Esophagus squamous epithelium (tissue), 5 donors: ENCODE results near the gene SCO1. TPM values are rescaled to one million over a fixed set of nuclear protein-coding genes. Genes with fewer than 3 reads are reported as not detected.

Source experiments
- DNase-seq: peaks from one replicate; lab custom pipeline; 2025; lab: John Stamatoyannopoulos, UW
- H3K27ac ChIP-seq, 4 donors: fragments of 200-600 bp; sonication (generic); one replicate each; pipeline ENCODE4 v1.5.1; 2016 to 2019; ENCODE audit warnings: mild to moderate bottlenecking in 1 of 4
- H3K27me3 ChIP-seq, 4 donors: fragments of 200-600 bp; sonication (generic); 1 replicate in 3 of 4; 2 replicates in 1 of 4; pipeline versions ENCODE4 v1.5.1 to v1.6.0; 2017 to 2021; ENCODE audit warnings: antibody characterized with exemption in 1 of 4
- H3K36me3 ChIP-seq, 3 donors: fragments of 200-600 bp; sonication (generic); one replicate each; pipeline ENCODE4 v1.5.1; 2016 to 2019
- H3K4me1 ChIP-seq, 3 donors: fragments of 200-600 bp; sonication (generic); one replicate each; pipeline ENCODE4 v1.5.1; 2017 to 2019
- H3K4me3 ChIP-seq, 4 donors: fragments of 200-600 bp; sonication (generic); 1 replicate in 3 of 4; 2 replicates in 1 of 4; pipeline ENCODE4 v1.5.1; 2016 to 2019; ENCODE audit warnings: mild to moderate bottlenecking in 2 of 4, moderate library complexity in 1 of 4
- H3K9me3 ChIP-seq, 3 donors: fragments of 200-600 bp; sonication (generic); one replicate each; pipeline ENCODE4 v1.5.1; 2016 to 2019
- CTCF ChIP-seq, 6 experiments: fragments of 450-650 bp in 4 of 6; fragments of 200-600 bp in 2 of 6; sonication (generic) in 2 of 6; IDR thresholded peaks; one replicate each; pipeline ENCODE4 v1.5.1; 2016 to 2019; ENCODE audit warnings: antibody characterized with exemption in 6 of 6, mild to moderate bottlenecking in 4 of 6, moderate library complexity in 4 of 6
- POLR2A ChIP-seq, 4 donors: fragments of 450-650 bp; IDR thresholded peaks; one replicate each; pipeline ENCODE4 v1.6.1; 2017; ENCODE audit warnings: antibody characterized with exemption in 4 of 4, mild to moderate bottlenecking in 4 of 4, moderate library complexity in 3 of 4
- WGBS, 2 donors: methylation state at CpG; one replicate each; pipeline ENCODE4 v1.1.5; 2018; 5-methylcytosine and 5-hydroxymethylcytosine counted together
- intact Hi-C: fragments of 100-400 bp; cut with DNase I; formaldehyde crosslinking; loops from one replicate; pipeline ENCODE4 v1.15.0; 2022
- total RNA-seq, 4 donors: library from RNA; depleted of rRNA; stranded (reverse); fragments of >200 nt; gene quantifications; one replicate each; pipeline ENCODE4 v1.1.0, GENCODE V29; 2016
- donor health status: DM: yes; HTN: yes; CAD: no.

Gene SCO1
- total RNA-seq, 4 donors from 2014 or later: 15.4 to 25.6 (median 20.3) TPM

- WGBS, 2 donors: 48 to 71% methylated on average over 2 of the region's 2 CpGs
- Histone ChIP-seq H3K4me1 (peaks cover 0 to 23% (median 5%) of the 10 kb centered on the region in 3 donors), H3K27me3 (no peaks in the 10 kb centered on the region), H3K27ac (no peak overlapping the region), H3K36me3 (peaks cover 0 to 51% (median 0%) of the 10 kb centered on the region in 3 donors), H3K4me3 (no peak overlapping the region), H3K9me3 (no peaks in the 10 kb centered on the region)
- no peak for DNase-seq
- intact Hi-C loops: no loop called here
- TF ChIP-seq CTCF (IDR thresholded peaks at IDR 0.05) (no peak), POLR2A (IDR thresholded peaks at IDR 0.05) (no peak)
Observed at GRCh38 chr17:10726196-10726595, 28.9 kb upstream of the SCO1 start.

- no peaks in the 10 kb centered on the region for H3K27me3 ChIP-seq
- no peak overlapping the region for H3K27ac ChIP-seq
- DNase-seq: no peak
- TF ChIP-seq POLR2A (IDR thresholded peaks at IDR 0.05): no peak
- H3K4me1 ChIP-seq: peaks cover 0 to 14% (median 0%) of the 10 kb centered on the region in 3 donors
- intact Hi-C loops: no loop called here
- peaks cover 0 to 60% (median 0%) of the 10 kb centered on the region in 3 donors for H3K36me3 ChIP-seq
- no peak overlapping the region for H3K4me3 ChIP-seq
- 81 to 84% methylated on average over 3 of the region's 3 CpGs for WGBS, 2 donors
- no peaks in the 10 kb centered on the region for H3K9me3 ChIP-seq
Observed at GRCh38 chr17:10725262-10725661, 27.9 kb upstream of the SCO1 start.

- Histone ChIP-seq H3K9me3 (no peaks in the 10 kb centered on the region), H3K4me1 (peaks cover 0 to 12% (median 0%) of the 10 kb centered on the region in 3 donors), H3K27me3 (no peaks in the 10 kb centered on the region), H3K27ac (no peak overlapping the region), H3K4me3 (no peak overlapping the region), H3K36me3 (peaks cover 0 to 61% (median 0%) of the 10 kb centered on the region in 3 donors)
- no peak for DNase-seq
- intact Hi-C loops: no loop called here
- no peak for TF ChIP-seq CTCF (IDR thresholded peaks at IDR 0.05)
- TF ChIP-seq POLR2A (IDR thresholded peaks at IDR 0.05): no peak
- 83 to 87% methylated on average over 11 of the region's 11 CpGs for WGBS, 2 donors
Observed at GRCh38 chr17:10724546-10725195, 27.3 kb upstream of the SCO1 start.

GRCh38 chr17:10718547-10718946, 21.2 kb upstream of the SCO1 start:
- TF ChIP-seq CTCF (IDR thresholded peaks at IDR 0.05) (no peak), POLR2A (IDR thresholded peaks at IDR 0.05) (no peak)
- Histone ChIP-seq H3K9me3 (no peaks in the 10 kb centered on the region), H3K36me3 (peaks cover 0 to 57% (median 0%) of the 10 kb centered on the region in 3 donors), H3K27me3 (no peaks in the 10 kb centered on the region), H3K4me1 (no peaks in the 10 kb centered on the region), H3K27ac (no peak overlapping the region), H3K4me3 (no peak overlapping the region)
- intact Hi-C loops: no loop called here
- no peak for DNase-seq
- WGBS, 2 donors: 41 to 90% methylated on average over 1 of the region's 1 CpG

GRCh38 chr17:10716218-10716617, 18.9 kb upstream of the SCO1 start:
- Histone ChIP-seq H3K9me3 (no peaks in the 10 kb centered on the region), H3K27ac (no peak overlapping the region), H3K4me3 (no peak overlapping the region), H3K4me1 (no peaks in the 10 kb centered on the region), H3K27me3 (no peaks in the 10 kb centered on the region), H3K36me3 (peaks cover 7 to 65% (median 17%) of the 10 kb centered on the region in 3 donors)
- WGBS, 2 donors: 88 to 94% methylated on average over 10 of the region's 10 CpGs
- no peak for DNase-seq
- TF ChIP-seq CTCF (IDR thresholded peaks at IDR 0.05): no peak
- TF ChIP-seq POLR2A (IDR thresholded peaks at IDR 0.05): no peak
- intact Hi-C loops: no loop called here
